ENCODE results near the gene PDILT. TPM values are rescaled to one million over a fixed set of nuclear protein-coding genes. Genes with fewer than 3 reads are reported as not detected.

PDILT gene
- total and polyA plus RNA-seq, 2 experiments from 2014 or later, result not detected

DNA sequence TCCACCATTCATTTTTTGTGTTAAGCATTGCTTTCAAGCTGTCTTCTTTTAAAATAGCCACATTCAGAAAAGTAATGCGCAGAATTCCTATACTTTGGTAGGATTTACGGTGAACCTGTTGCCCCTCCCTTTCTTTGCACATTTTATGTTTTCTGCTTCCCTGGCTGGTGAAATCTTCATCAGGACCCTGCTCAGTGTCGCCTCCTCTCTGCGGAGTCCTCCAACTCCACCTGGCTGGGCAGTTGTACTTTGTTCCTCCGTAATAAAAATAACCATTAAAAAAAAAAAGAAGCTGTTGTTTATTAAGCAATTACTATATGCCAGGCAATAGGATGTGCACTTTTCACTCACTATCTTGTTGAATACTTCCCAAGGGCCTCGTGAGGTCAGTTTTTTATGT is 54.9 kb downstream of the PDILT start:
- Histone ChIP-seq H3K9me2 (ENCODE audit: insufficient read depth) (no peaks in the 10 kb centered on the region), H3K4me3 (no peak overlapping the region), H3K79me2 (replicated peaks; ENCODE audit: insufficient read depth) (no peaks in the 10 kb centered on the region), H3K4me1 (ENCODE audit: insufficient read depth) (peaks cover 12% of the 10 kb centered on the region), H3F3A (replicated peaks; ENCODE audit: low read depth) (no peaks in the 10 kb centered on the region), H3K36me3 (ENCODE audit: insufficient read depth) (no peaks in the 10 kb centered on the region), H3K4me2 (no peak overlapping the region), H2AFZ (no peak overlapping the region), H3K27me3 (ENCODE audit: insufficient read depth) (no peaks in the 10 kb centered on the region), H3K27ac (ENCODE audit: low read depth) (no peak overlapping the region), H4K20me1 (replicated peaks; ENCODE audit: insufficient read depth) (no peaks in the 10 kb centered on the region)
- no peak overlapping the region for H3K27ac Mint-ChIP-seq
- ATAC-seq, result no peak
- TF ChIP-seq POLR2AphosphoS5 (IDR thresholded peaks at IDR 0.05; ENCODE audit: low read depth), result no peak
- TF ChIP-seq, protein P1, sequence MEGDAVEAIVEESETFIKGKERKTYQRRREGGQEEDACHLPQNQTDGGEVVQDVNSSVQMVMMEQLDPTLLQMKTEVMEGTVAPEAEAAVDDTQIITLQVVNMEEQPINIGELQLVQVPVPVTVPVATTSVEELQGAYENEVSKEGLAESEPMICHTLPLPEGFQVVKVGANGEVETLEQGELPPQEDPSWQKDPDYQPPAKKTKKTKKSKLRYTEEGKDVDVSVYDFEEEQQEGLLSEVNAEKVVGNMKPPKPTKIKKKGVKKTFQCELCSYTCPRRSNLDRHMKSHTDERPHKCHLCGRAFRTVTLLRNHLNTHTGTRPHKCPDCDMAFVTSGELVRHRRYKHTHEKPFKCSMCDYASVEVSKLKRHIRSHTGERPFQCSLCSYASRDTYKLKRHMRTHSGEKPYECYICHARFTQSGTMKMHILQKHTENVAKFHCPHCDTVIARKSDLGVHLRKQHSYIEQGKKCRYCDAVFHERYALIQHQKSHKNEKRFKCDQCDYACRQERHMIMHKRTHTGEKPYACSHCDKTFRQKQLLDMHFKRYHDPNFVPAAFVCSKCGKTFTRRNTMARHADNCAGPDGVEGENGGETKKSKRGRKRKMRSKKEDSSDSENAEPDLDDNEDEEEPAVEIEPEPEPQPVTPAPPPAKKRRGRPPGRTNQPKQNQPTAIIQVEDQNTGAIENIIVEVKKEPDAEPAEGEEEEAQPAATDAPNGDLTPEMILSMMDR (conservative IDR thresholded peaks at IDR 0.05; ENCODE audit: low read depth in 2 of 2), result peak; percentile 59 to 73
- no peaks in the 10 kb centered on the region for H3K36me3 Mint-ChIP-seq (ENCODE audit: low read depth)
- peaks cover 10% of the 10 kb centered on the region; the same call in 2 of the 3 replicates for H3K4me1 Mint-ChIP-seq
- H3K9me3 Mint-ChIP-seq, result no peaks in the 10 kb centered on the region
- no peak overlapping the region for H3K4me3 Mint-ChIP-seq
- peaks cover 6% of the 10 kb centered on the region for H3K27me3 Mint-ChIP-seq (ENCODE audit: insufficient read depth, low read depth, poor library complexity)
- DNase-seq (ENCODE audit: low spot score), result peak; percentile 55

DNA sequence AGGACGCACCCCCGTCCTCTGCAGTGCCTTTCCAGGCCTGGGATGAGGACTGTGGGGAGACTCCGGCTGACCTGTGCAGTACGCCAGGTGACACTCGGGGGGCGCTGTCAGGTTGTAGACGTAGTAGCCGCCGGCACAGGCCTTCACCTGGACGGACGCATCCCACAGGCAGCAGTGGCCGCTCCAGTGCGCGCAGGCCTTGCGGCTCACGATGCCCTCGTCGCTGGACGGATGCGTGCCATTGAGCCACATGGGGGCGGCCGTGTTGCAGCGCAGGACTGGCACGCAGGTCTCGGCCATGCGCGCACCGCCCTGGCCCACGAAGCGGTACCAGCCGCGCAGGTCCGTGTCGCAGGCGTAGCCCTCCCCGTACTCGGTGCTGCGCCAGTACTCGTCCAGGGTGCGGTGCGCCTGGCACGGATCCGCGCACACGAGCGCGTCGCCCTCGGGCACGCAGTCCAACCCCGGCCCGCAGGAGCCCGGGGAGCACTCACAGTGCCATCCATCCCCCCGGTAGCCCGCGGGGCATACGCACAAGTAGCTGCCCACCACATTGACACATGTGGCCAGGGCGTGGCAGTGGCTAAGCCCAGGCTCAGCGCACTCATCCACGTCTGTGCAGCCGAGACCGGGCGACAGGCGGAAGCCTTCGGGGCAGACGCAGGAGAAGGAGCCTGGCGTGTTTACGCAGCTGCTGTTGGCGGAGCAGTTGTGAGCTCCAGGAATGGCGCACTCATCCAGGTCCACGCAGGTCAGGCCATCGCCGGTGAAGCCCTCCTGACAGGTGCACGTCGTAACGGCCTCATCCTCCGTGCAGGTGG is 56.0 kb downstream of the PDILT start:
- H3K27ac ChIP-seq (ENCODE audit: low read depth), result no peak overlapping the region
- H4K20me1 ChIP-seq (replicated peaks; ENCODE audit: insufficient read depth), result no peaks in the 10 kb centered on the region
- no peak for TF ChIP-seq STAT1 (IDR thresholded peaks at IDR 0.05; ENCODE audit: unreplicated experiment)
- TF ChIP-seq, protein P1 (conservative IDR thresholded peaks at IDR 0.05; ENCODE audit: low read depth in 2 of 2), result peak; percentile 61 to 80
- no peak for TF ChIP-seq POLR2AphosphoS5 (IDR thresholded peaks at IDR 0.05; ENCODE audit: low read depth)
- no peak for TF ChIP-seq JUNB (IDR thresholded peaks at IDR 0.05; ENCODE audit: unreplicated experiment)
- no peaks in the 10 kb centered on the region for H3K36me3 Mint-ChIP-seq (ENCODE audit: low read depth)
- H3K9me3 Mint-ChIP-seq, result no peaks in the 10 kb centered on the region
- peaks cover 10% of the 10 kb centered on the region; the same call in 2 of the 3 replicates for H3K4me1 Mint-ChIP-seq
- H2AFZ ChIP-seq, result peak overlapping the region; percentile 94
- H3K4me3 ChIP-seq, result peak overlapping the region; percentile 39; the same call in 1 of the 2 replicates
- DNase-seq (ENCODE audit: low spot score) (peak; percentile 91), ATAC-seq (peak; percentile 97)
- H3K4me3 Mint-ChIP-seq, result no peak overlapping the region
- no peaks in the 10 kb centered on the region for H3K79me2 ChIP-seq (replicated peaks; ENCODE audit: insufficient read depth)
- peak overlapping the region; percentile 38; the same call in 1 of the 2 replicates for H3K4me2 ChIP-seq
- H3K27me3 Mint-ChIP-seq (ENCODE audit: insufficient read depth, low read depth, poor library complexity), result peaks cover 6% of the 10 kb centered on the region
- peaks cover 12% of the 10 kb centered on the region for H3K4me1 ChIP-seq (ENCODE audit: insufficient read depth)
- no peaks in the 10 kb centered on the region for H3K27me3 ChIP-seq (ENCODE audit: insufficient read depth)
- H3F3A ChIP-seq (replicated peaks; ENCODE audit: low read depth), result no peaks in the 10 kb centered on the region
- no peak overlapping the region for H3K27ac Mint-ChIP-seq
- H3K36me3 ChIP-seq (ENCODE audit: insufficient read depth), result no peaks in the 10 kb centered on the region
- H3K9me2 ChIP-seq (ENCODE audit: insufficient read depth), result no peaks in the 10 kb centered on the region
